GM19438 (cell line): ENCODE measurements around the gene HECW1.
"Not testable (repeated sequence)": the region's sequence is repeated elsewhere in the genome, so short reads cannot be mapped to it uniquely, and the experiment has no call there.

Experiments
- ATAC-seq: cut with Tn5 transposase; IDR thresholded peaks from one replicate; pipeline ENCODE4 v1.9.1; 2021; ENCODE audit warnings: low read depth; ENCODE audit not compliant: unreplicated experiment

Gene HECW1

DNA sequence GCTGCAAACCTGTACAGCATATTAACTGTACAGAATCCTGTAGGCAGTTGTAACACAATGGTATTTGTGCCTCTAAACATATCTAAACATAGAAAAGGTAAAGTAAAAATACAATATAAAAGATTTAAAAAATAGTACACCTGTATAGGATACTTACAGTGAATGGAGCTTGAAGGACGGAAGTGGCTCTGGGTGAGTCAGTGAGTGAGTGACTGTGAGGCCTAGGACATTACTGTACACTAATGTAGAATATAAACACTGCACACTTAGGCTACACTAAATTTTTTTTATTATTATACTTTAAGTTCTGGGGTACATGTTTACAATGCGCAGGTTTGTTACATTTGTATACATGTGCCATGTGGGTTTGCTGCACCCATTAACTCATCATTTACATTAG, 373.1 kb downstream of the HECW1 start:
- ATAC-seq: no peak

DNA sequence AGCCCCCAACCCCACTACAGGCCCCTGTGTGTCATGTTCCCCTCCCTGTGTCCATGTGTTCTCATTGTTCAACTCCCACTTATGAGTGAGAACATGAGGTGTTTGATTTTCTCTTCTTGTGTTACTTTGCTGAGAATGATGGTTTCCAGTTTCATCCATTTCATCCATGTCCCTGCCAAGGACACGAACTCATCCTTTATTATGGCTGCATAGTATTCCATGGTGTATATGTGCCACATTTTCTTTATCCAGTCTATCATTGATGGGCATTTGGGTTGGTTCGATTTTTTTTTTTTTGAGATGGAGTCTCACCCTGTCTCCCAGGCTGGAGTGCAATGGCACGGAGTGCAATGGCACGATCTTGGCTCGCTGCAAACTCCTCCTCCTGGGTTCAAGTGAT, 373.6 kb downstream of the HECW1 start:
- not testable (repeated sequence) for ATAC-seq

DNA sequence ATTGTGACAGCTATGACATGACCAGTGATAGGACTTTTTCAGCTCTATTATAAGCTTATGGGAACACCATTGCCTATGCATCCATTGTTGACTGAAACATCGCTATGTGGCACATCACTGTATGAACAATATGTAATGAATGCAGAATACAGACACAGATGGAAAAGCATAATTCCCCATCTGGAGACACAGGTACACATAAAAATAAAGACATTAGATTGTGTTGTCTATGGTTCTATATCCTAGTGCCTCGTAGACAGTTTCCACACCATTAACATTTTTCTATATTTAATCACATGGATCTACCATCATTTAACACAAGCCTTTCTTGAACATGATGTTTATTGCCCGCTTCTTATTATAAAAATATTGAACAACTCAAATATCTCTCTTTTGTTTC, 374.2 kb downstream of the HECW1 start:
- no peak for ATAC-seq

DNA sequence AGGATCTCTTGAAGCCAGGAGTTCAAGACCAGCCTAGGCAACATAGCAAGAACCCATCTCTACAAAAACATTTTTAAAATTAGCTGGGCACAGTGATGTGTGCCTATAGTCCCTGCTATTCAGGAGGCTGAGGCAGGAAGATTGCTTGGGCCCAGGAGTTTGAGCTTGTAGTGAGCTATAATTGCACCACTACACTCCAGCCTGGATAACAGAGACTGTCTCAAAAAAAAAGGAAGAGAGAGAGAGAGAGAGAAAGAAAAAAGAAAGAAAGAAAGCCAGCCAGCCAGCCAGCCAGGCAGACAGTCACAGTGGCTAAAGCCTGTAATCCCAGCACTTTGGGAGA, 375.3 kb downstream of the HECW1 start:
- ATAC-seq: no peak

DNA sequence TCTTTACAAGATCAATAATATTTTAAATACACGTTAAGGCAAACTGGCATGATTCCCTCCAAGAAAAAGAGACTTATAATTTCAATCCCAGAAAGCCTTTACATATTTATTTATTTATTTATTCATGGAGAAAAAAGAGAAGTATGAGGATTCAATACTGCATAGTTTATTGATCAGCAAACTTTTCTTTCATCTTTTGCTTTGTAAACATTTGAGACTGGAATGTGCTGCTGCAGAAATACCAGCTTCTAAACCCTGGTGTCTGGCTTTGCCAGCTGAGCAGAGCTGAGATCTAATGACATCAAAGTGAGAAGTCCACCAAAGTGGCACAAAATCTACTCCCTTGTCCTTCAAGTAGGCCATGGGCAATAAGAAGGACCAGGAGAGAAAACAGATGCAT, 376.8 kb downstream of the HECW1 start:
- no peak for ATAC-seq

DNA sequence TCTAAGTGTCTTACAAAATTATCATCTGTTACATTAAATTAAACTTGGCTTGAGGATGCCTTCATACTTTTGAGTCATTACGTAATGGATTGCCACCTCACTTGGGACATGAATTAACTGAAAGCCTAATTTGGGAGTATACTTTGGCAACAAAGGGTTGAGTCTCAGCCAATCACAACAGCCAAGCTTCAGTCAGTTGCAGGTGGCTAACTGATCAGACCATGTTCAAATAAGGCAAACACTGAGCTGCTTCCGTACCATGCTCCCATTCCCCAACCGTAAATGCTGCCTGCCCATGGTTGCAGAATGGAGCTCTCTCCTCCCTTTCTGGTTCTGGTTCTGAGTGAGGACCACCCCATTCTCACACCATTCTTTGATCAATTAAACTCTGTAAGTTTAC, 377.6 kb downstream of the HECW1 start:
- no peak for ATAC-seq

DNA sequence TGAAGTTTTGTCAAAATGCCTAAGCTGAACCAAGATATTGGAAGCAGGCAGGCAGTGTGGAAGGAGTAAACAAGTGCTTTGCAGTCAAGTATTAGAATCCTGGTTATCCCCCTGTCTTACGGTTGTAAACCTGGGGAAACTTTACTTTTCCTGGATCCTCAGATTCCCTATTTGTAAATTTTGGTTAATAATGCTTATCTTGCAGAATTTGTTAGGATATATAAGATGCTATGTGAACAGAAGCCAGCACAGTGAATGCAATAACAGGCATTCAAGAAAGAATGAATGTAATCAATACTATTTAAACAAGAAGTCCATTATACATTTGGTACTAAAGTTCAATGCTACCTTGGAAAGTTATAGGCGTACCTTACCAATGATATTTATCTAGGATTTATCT, 378.7 kb downstream of the HECW1 start:
- no peak for ATAC-seq

DNA sequence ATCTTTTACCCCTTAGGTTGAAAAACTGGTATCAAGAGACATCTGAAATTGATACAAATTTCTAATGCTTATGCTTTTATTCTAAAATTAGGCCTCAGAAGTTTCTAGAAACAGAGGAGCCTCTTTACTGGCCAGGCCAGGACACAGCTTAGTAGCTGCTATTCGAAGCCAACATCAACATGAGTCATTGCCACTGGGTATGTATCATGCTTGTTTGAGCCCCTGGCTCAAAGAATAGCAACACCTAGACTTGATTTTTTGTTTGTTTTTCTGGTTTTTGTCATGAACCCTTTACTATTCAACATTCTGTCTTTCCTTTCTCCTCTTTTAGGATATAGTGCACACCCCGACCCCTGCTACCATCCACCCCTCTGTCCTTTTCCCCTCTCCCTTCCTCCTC, 379.5 kb downstream of the HECW1 start:
- no peak for ATAC-seq

DNA sequence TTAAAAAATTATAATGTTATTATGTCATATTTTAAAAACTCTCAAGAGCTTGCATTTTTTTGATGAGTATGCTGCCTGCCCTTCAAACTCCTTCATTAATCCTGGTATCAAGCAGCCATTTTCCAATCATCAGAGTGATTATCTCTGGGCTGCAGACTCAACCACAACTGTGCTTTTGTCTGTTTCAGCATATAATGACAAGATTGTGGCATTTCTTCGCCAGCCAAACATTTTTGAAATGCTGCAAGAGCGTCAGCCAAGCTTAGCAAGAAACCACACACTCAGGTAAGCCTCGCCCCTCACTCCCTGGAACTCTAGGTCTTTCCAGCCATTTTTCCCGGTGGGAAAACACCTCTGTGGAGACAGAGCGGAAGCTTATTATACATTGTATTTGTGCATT, 380.4 kb downstream of the HECW1 start:
- ATAC-seq: no peak

DNA sequence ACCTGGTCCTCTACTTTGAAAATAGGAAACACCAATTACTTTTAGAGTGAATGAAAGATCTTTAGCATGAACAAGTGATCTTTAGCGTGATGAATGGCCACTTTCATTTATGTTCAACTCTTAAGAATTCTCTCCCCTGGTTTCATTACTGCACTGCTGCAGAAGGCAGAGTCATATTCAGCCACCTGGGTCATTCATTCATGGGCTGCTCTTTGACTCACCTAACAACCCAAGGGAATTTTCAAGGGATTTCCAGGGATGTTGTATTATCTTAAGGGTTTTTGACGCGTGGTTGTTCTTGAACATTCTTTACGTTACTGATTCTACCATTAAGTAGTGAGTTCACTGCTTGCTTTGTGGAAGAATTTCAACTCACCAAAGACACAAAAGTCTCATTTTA, 383.1 kb downstream of the HECW1 start:
- ATAC-seq: no peak

DNA sequence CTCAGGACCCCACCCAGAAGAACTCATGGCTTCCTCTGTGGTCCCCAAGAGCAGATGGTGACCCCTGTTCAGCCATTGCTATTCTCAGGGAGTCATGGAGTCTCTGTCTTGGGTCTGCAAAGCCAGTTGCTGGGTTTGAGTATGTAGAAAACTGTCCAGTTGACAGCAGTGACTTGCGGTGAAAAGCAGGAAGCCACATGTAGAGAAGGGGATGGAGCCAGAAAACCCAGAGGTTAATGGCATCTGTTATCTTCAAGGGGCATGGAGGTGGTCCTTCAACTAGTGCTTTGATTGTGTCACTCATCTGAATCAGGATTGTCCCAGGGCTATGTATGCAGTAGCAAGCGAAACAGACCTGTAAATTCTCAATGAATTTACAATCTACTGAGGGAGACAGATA, 384.1 kb downstream of the HECW1 start:
- ATAC-seq: no peak

DNA sequence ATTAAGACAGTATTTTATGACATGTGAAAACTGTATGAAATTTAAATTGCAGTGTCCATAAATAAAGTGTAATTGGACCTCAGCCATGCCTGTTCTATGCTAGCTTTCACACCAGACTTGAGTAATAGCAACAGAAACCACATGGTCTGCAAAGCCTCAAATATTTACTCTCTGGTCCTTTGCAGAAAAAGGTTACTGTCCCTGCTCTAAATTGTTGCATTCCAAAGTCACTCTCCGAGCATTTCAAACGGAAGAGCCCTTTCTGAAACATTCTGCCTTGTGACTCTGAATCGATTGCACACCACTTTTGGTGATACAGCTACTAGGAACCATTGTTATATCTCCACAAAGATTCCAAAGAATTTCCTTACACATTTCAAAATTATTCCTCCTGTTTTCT, 389.4 kb downstream of the HECW1 start:
- ATAC-seq: no peak

DNA sequence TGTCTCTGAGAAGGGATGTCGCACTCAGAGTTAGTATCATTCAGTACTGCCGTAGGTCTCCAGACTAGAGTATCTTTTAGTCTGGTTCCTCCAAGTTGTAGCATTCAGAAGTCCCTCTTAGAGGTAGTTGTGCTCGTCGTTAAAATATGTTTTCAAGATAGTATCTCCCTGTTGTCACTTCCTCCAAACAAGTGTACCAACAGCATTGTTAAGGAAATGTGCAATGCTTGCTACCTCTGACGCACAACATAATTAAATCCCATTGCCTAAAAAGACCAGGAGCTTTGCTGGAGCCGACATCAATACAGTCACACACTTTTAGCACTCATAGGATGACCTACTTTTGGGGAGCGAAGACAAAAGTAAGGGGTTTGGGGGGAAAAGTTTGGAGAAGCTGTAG, 390.5 kb downstream of the HECW1 start:
- no peak for ATAC-seq

DNA sequence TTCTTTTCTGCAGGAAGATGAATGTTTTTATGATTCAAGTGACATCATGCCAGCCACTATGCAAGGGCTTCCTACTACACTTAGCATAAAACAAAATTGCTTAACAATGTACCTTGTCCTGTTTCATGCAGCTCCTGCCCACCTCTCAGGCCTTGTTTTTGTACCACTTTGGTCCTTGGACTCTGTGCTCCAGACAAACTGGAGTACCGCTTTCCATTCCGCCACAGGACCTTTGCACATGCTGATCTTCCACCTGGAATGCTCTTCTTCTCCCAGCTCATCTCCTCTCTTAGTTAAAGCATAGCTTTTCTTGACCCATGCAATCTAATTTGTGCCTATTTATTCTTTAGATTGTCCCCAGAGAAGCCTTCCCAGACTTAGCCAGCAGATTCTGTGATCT, 393.0 kb downstream of the HECW1 start:
- no peak for ATAC-seq

DNA sequence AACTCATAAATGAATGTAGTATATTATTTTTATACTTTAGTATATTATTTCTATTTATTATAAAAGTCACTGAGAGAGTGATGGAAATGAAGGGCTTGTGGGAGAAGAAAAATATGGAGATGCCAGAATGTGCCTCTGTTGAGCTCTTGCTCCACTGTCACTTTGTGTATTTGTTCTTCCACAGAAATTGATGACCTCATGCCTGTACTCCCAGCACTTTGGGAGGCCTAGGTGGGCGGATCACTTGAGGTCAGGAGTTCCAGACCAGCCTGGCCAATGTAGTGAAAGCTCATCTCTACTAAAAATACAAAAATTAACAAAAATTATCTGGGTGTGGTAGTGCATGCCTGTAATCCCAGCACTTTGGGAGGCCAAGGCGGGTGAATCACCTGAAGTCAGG, 394.0 kb downstream of the HECW1 start:
- no peak for ATAC-seq

DNA sequence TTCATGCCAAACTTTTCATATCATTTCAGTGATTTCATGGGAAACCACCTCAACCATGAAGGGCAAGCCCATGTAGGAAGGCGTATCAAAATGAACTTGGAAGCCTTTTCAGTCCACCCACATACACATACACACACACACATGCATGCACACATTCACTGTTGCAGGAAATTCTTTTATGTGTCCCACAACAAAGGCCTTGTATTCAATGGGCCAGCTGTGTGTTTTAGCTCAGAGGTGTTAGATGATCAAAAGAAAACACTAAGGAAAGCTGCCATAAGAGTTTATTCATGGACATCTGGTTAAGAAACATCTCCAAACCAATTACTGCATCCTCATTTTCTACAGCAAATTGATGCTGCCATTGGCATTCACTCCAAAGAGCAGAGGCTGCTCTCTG, 396.0 kb downstream of the HECW1 start:
- no peak for ATAC-seq

DNA sequence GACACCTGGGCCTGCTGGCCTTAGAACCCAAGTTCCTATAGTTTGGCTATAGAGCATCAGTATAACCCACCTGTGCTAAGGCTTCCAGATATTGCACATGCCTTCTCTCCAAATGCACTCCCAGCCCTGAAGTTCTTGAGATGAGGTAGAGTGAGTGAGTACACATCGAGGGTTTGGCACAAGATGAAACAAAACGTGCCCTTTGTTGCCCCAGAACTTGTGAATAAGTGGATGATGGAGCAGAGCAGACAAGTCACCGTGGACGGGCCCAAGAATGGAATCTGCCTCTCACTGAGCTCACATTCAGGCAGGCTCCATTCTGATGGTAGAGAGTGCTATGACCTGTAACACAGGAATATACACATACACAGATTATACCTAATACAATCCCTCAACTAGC, 397.5 kb downstream of the HECW1 start:
- ATAC-seq: no peak

DNA sequence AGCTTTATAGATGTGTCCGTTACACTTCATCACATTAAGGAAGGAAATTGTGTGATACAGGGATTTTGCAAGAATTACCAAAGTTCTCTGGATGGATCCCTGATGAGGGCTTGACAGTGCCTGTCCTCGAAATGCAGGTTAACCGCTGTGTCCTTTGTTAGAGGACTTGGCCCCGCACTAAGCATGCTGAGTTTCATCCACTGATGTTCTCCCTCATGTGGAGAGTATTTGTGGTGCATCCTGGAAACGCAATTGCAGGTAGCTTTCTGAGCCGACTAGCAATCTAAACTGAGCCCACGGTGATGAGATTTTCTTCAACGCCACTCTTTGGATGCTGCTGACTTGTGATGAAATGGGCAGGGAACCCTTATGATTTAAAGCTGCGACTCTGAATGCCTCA, 398.6 kb downstream of the HECW1 start:
- no peak for ATAC-seq

DNA sequence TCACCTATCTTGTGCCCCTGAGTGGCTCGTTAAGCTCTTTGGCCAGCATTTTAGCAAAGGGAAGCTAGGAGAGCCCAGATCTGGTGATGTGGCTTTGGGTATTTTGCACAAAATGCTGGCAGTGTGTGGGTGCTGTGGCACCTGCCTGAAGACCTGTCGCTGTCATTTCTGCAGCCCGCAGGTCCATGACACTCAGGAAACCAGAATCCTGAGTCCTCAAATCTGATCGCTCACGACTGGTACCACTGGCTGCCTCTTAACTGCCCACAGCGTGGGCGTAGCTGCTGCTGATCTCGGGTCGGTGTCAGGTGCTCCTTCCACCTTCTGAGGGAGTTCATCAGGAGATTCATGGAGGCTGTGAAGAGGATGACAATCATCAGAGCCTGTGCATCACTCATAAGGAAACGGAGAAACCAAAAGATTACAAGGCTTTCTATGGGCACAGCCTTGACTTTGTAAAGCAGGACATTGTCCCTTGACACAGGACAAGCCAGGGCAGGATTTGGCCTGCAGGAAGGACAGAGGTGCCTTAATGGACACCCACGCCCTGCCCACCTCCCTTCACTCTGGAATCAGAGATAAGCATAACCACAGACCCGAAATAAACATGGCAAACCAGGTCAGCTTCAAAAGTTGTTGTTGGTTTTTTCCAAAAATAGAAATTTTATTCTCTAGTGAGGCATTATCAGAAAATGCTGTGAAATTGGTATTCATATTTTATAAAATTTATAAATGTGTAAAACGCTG, 399.5 kb downstream of the HECW1 start:
- ATAC-seq: no peak

DNA sequence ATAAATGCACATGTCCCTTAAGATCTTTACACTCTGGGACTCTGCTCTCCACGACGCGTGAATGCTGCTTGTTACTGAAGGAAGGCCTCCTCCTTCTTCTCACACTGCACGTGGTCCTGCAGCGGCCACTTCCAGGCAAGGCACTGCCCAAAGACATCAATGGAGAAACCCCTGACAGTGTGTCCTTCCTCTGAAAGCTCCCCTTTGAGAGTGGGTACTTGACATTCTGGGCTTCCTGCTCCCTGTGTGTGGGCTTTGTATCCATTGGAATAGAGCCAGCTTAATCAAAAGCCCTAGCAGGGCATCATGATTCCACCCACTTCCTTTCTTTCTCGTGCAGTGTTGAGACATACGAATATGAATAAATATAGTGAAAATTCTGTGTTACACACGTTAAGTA, 400.8 kb downstream of the HECW1 start:
- ATAC-seq: no peak

DNA sequence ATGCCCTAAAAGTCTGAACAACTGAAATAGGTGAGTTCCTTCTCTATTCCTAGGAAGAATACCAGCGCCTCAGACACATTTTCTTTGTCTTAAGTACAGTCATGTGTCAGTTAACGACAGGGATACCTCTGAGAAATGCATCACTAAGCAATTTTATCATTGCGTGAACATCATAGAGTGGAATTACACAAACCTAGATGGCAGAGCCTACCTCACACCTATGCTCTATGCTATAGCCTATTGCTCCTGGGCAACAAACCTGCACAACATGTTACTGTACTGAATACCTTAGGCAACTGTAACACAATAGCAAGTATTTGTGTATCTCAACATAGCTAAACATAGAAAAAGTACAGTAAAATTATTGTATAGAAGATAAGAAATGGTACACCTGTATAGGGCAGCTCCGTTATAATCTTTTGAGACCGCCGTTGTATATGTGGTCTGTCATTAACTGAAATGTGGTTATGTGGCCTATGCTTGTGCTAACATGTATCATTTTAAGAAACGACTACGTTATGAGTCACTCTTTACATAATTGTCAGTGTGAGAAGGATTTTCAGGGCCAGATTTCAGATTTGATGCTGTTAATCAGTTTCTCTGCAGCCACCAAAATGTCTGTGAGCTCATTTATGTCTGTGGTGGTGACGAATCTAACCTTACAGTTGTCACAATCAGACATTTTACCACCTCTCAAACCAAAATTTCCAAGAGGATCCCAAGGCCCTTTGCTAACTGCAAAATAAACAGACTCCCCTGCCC, 404.3 kb downstream of the HECW1 start:
- ATAC-seq: peak; percentile 83

DNA sequence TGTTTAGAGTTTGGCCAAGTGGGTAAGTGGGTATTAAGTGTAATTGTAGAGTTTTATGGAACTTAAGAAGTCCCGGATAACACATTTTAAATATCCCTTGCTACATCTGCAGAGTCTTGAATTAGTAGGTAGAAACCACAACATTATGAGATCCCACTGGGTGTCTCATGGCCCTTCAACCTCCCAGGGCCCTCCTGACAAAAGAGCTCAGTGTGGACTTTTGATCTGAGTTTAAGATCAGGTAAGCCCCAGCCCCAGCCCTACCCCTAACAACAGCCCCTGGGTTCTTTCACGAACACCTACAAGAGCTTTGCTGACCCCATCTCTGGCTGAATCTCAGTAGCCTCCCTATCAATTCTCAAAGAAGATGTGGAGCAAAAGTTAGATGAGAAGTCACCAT, 405.0 kb downstream of the HECW1 start:
- peak; percentile 4 for ATAC-seq
